Measurements from ENCODE around the gene SLC35F3. TPM values are rescaled to one million over a fixed set of nuclear protein-coding genes. Genes with fewer than 3 reads are reported as not detected.
"Not testable (repeated sequence)": the region's sequence is repeated elsewhere in the genome, so short reads cannot be mapped to it uniquely, and the experiment has no call there.

Gene SLC35F3
- total RNA-seq, 1 donor from 2014 or later: 2.6 TPM

DNA sequence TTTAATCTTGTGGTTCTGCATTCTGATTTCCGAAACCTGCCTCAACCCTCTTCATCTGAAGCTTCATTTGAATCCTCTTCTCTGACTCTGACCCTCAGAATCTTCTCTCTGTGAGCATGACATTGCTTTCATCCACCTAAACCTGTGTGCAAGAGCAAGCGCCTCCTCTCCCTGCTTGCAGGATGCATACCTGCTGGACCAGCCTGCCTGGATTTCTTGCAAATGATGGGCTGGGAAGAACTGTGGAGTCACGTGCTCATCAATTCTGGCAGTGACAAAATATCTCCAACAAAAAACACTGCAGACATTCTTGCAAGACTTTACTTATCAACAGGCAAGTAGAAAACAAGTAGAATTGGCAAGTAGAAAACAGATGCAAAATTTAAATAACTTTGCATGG is 20.8 kb upstream of the SLC35F3 start:
- Mint-ChIP-seq H3K4me3 (no peak overlapping the region), H3K27ac (ENCODE audit: unreplicated experiment) (no peak overlapping the region), H3K9me3 (no peaks in the 10 kb centered on the region), H3K36me3 (ENCODE audit: low read depth) (no peaks in the 10 kb centered on the region), H3K4me1 (no peaks in the 10 kb centered on the region), H3K27me3 (ENCODE audit: low read depth) (peaks cover 62% of the 10 kb centered on the region)
- no peak for DNase-seq (ENCODE audit: low read depth, low spot score)
- TF ChIP-seq, protein P1, sequence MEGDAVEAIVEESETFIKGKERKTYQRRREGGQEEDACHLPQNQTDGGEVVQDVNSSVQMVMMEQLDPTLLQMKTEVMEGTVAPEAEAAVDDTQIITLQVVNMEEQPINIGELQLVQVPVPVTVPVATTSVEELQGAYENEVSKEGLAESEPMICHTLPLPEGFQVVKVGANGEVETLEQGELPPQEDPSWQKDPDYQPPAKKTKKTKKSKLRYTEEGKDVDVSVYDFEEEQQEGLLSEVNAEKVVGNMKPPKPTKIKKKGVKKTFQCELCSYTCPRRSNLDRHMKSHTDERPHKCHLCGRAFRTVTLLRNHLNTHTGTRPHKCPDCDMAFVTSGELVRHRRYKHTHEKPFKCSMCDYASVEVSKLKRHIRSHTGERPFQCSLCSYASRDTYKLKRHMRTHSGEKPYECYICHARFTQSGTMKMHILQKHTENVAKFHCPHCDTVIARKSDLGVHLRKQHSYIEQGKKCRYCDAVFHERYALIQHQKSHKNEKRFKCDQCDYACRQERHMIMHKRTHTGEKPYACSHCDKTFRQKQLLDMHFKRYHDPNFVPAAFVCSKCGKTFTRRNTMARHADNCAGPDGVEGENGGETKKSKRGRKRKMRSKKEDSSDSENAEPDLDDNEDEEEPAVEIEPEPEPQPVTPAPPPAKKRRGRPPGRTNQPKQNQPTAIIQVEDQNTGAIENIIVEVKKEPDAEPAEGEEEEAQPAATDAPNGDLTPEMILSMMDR (conservative IDR thresholded peaks at IDR 0.05): no peak

DNA sequence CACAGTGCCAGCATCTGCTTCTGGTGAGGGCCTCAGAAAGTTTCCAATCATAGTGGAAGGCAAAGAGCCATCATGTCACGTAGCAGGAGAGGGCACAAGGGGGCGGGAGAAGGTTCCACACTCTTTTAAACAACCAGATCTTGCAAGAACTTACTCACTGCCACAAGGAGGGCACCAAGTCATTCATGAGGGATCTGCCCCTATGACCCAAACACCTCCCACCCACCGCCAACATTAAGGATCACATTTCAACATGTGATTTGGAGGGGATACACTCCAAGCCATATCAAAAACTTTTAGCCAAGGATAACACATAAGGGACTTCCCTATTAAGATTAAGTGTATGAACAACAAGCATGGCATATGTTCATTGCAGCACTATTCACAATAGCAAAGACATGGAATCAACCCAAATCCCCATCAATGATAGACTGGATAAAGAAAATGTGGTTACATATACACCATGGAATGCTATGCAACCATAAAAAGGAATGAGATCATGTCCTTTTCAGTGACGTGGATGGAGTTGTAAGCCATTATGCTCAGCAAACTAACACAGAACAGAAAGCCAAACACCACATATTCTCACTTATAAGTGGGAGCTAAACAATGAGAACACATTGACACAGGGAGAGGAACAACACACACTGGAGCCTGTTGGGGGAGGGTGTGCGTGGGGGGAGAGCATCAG is 19.9 kb upstream of the SLC35F3 start:
- Mint-ChIP-seq H3K36me3 (ENCODE audit: low read depth) (no peaks in the 10 kb centered on the region), H3K4me3 (no peak overlapping the region), H3K27me3 (ENCODE audit: low read depth) (peaks cover 63% of the 10 kb centered on the region), H3K9me3 (peaks cover 5% of the 10 kb centered on the region), H3K4me1 (no peaks in the 10 kb centered on the region), H3K27ac (ENCODE audit: unreplicated experiment) (no peak overlapping the region)
- TF ChIP-seq, protein P1 (conservative IDR thresholded peaks at IDR 0.05): no peak
- no peak for DNase-seq (ENCODE audit: low read depth, low spot score)

DNA sequence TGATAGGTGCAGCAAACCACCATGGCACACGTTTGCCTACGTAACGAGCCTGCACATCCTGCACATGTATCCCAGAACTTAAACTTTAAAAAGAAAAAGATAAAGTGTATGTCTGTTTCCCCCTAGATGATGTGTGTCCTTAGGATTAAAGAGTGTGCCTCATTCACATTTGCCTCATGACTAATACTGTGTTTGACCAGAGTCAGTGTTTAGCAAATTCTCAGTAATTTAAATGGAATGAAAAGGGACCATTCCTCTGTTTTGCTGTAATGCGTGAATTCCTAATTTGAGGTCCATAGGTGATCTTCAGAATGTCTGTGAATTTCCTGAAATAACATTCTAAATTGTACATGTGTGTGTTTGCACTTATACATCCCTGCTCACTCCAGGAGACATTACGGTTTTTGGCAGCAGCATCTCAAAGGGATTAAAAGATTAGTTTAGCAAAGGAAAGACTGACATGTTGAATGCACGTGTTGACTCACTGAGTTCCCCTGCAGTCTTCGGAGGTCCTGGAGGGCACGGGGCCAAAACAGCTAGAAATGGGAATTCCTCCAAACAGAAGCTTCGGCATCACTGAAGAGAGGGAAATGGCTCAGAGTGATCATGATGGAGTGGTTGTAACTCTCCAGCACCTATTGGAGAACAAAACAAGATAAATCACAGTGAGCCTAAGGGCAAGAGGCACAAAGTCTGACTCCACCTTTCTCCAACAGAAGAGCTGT is 19.1 kb upstream of the SLC35F3 start:
- Mint-ChIP-seq H3K27ac (ENCODE audit: unreplicated experiment) (no peak overlapping the region), H3K27me3 (ENCODE audit: low read depth) (peaks cover 59% of the 10 kb centered on the region), H3K4me1 (no peaks in the 10 kb centered on the region), H3K4me3 (no peak overlapping the region), H3K36me3 (ENCODE audit: low read depth) (no peaks in the 10 kb centered on the region), H3K9me3 (peaks cover 9% of the 10 kb centered on the region)
- no peak for DNase-seq (ENCODE audit: low read depth, low spot score)
- TF ChIP-seq, protein P1 (conservative IDR thresholded peaks at IDR 0.05): no peak

DNA sequence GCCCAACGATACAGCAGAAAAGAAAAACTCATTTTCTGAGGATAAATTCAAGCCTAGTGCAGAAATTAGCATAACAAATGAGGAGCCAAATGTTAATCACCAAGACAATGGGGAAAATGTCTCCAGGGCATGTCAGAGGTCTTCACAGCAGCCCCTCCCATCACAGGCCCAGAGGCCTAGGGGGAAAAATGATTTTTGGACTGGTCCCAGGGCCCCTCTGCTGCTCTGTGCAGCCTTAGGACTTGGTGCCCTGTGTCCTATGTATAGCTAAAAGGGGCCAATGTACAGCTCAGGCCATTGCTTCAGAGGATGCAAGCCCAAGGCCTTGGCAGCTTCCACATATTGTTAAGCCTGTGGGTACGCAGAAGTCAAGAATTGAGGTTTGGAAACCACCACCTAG is 13.3 kb upstream of the SLC35F3 start:
- not testable (repeated sequence) for DNase-seq (ENCODE audit: low read depth, low spot score); H3K4me3 Mint-ChIP-seq; H3K4me1 Mint-ChIP-seq; H3K36me3 Mint-ChIP-seq (ENCODE audit: low read depth); H3K27ac Mint-ChIP-seq (ENCODE audit: unreplicated experiment)
- Mint-ChIP-seq H3K27me3 (ENCODE audit: low read depth) (peaks cover 39% of the 10 kb centered on the region), H3K9me3 (peaks cover 14% of the 10 kb centered on the region)

DNA sequence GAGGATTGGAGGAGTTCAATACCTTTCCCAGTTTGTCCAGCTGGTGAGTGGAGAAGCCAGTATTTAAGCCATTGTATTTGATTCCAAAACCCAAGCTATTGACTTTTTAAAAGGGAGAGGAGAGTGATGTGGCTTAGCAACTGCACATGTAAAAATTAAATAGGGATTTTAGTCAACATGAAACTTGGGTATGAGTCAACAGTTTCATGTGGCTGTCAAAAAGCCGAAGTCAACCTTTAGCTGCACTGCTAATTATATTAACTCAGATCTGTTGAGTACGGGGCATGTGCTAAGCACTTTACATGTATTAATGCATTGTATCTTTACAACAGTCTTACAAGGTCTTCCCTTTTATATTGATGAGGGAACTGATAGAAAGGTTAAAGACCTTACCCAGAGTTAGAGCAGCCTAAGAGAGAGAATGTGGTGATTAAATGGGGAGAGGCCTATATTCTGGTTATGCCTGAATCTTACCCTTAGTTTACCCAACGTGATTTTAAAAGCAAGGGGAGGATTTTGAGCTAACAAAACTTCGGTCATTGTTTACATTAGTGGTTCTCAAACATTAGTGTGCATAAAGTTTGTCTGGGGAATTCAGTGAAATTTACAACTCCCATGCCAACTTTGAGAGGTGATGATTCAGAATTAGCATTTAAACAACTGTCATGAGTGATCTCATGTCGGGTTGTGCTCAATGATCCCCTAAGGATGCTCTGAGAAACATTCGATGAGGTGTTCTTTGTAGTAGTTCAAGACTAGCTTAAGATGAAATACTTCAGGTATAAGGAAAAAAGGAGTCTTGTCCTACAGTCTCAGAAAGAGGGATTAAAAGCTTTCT is 6.9 kb upstream of the SLC35F3 start:
- H3K27ac Mint-ChIP-seq (ENCODE audit: unreplicated experiment): no peak overlapping the region
- peaks cover 60% of the 10 kb centered on the region for H3K27me3 Mint-ChIP-seq (ENCODE audit: low read depth)
- H3K36me3 Mint-ChIP-seq (ENCODE audit: low read depth): no peaks in the 10 kb centered on the region
- H3K9me3 Mint-ChIP-seq: peaks cover 4% of the 10 kb centered on the region
- no peak overlapping the region for H3K4me3 Mint-ChIP-seq
- H3K4me1 Mint-ChIP-seq: no peaks in the 10 kb centered on the region
- TF ChIP-seq, protein P1 (conservative IDR thresholded peaks at IDR 0.05): no peak
- DNase-seq (ENCODE audit: low read depth, low spot score): no peak

Measured in neural crest cell (in vitro differentiated cells).